ENCODE measurements around the gene OR6X1. TPM values are rescaled to one million over a fixed set of nuclear protein-coding genes. Genes with fewer than 3 reads are reported as not detected.
"Not testable (repeated sequence)": the region's sequence is repeated elsewhere in the genome, so short reads cannot be mapped to it uniquely, and the experiment has no call there.

The OR6X1 gene
- total and polyA plus RNA-seq, 2 donors: not detected

DNA sequence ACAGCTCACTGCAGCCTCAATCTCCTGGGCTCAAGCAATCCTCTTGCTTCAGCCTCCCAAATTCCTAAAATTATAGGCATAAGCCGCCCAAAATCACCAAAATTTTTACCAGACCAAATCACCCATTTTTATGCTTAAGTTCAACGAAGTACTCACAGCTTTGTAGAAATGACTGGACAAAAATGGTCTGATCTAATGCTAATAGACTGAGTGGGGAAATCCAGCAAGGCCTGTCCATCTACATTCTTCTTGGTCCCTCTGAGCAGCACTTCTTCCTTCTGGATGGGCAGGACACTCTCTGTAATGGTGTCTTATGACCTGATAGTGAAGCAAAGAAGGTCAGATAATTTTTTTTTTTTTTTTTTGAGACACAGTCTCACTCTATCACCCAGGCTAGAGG is 18.7 kb upstream of the OR6X1 start:
- no peak overlapping the region for H3K4me3 ChIP-seq (ENCODE audit: low read depth, low read length)
- 78% methylated on average over 2 of the region's 2 CpGs for WGBS
- no peaks in the 10 kb centered on the region for H3K4me1 ChIP-seq (ENCODE audit: insufficient read depth)
- no peak overlapping the region for H3K27ac ChIP-seq (ENCODE audit: low read depth)
- H3K36me3 ChIP-seq (ENCODE audit: insufficient read depth): no peaks in the 10 kb centered on the region
- no peak for DNase-seq (ENCODE audit: extremely low spot score)

DNA sequence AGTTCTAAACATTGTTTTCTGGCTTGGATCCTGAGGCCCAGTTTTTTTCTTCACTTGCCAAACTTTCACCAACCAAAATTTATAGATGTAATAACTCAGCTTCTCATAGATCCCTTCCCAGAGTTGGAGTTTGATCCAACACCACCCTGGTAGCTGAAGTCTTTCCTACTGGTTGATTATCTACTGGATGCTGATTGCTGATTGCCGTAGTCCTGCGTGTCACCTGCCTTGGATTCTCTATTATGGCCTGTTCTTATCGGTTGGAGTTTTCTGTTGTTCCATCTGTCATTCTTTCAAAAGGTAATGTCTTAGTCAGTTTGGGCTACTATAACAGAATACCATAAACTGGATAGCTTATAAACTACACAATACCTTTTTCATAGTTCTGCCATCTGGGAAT is 17.3 kb upstream of the OR6X1 start:
- H3K27ac ChIP-seq (ENCODE audit: low read depth): no peak overlapping the region
- no peaks in the 10 kb centered on the region for H3K36me3 ChIP-seq (ENCODE audit: insufficient read depth)
- no peaks in the 10 kb centered on the region for H3K4me1 ChIP-seq (ENCODE audit: insufficient read depth)
- no peak for DNase-seq (ENCODE audit: extremely low spot score)
- WGBS: 96% methylated on average over 3 of the region's 3 CpGs
- H3K4me3 ChIP-seq (ENCODE audit: low read depth, low read length): no peak overlapping the region

DNA sequence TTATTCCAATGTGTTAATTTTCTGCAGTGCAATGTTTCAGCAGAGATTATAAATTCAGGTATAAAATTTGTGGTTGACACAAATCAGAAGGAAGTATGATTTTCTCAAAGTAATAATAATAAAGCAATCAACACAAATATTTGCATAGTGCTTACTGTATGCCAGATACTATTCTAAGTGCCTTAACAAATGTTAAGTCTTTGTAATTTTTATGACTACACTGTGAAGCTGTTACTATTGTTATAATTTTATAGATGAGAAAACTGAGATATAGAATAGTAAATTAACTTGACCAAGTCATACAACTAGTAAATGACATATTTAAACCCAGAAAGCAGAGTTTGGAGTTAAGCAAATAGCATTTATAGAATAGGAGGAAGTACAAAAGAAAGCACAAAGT is 16.4 kb upstream of the OR6X1 start:
- no peak overlapping the region for H3K27ac ChIP-seq (ENCODE audit: low read depth)
- H3K4me1 ChIP-seq (ENCODE audit: insufficient read depth): no peaks in the 10 kb centered on the region
- H3K4me3 ChIP-seq (ENCODE audit: low read depth, low read length): no peak overlapping the region
- no peaks in the 10 kb centered on the region for H3K36me3 ChIP-seq (ENCODE audit: insufficient read depth)
- no peak for DNase-seq (ENCODE audit: extremely low spot score)

DNA sequence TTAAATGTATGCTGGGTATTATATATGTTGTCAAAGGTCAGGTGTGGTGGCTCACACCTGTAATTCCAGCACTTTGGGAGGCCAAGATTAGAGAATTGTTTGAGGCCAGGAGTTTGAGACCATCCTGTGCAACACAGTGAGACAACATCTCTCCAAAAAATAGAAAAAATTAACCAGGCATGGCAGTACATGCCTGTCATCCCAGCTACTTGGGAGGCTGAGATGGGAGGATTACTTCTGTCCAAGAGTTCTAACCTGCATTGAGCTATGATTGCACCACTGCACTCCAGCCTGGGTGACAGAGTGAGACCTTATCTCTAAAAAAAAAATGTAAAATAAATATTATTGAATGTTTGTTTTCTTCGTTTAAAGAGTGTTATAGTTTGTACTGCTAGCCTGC is 11.3 kb upstream of the OR6X1 start:
- Histone ChIP-seq H3K4me3 (ENCODE audit: low read depth, low read length) (no peak overlapping the region), H3K27ac (ENCODE audit: low read depth) (no peak overlapping the region), H3K36me3 (ENCODE audit: insufficient read depth) (no peaks in the 10 kb centered on the region), H3K4me1 (ENCODE audit: insufficient read depth) (no peaks in the 10 kb centered on the region)
- WGBS: 51% methylated on average over 1 of the region's 1 CpG
- no peak for DNase-seq (ENCODE audit: extremely low spot score)

DNA sequence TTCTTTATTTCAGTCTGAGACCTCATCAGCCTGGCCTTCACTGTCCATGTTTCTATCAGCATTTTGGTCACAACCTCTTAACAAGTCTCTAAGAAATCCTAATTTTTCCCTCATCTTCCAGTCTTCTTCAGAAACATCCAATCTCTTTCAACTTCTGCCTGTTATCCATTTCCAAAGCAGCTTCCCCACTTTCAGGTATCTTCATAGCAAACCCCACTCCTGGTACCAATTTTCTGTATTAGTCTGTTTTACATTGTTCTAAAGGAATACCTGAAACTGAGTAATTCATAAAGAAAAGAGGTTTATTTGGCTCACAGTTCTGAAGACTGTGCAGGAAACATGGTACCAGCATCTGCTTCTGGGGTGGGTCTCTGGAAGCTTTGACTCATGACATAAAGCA is 8.1 kb upstream of the OR6X1 start:
- no peak overlapping the region for H3K27ac ChIP-seq (ENCODE audit: low read depth)
- H3K4me1 ChIP-seq (ENCODE audit: insufficient read depth): no peaks in the 10 kb centered on the region
- H3K36me3 ChIP-seq (ENCODE audit: insufficient read depth): no peaks in the 10 kb centered on the region
- H3K4me3 ChIP-seq (ENCODE audit: low read depth, low read length): no peak overlapping the region
- no peak for DNase-seq (ENCODE audit: extremely low spot score)

DNA sequence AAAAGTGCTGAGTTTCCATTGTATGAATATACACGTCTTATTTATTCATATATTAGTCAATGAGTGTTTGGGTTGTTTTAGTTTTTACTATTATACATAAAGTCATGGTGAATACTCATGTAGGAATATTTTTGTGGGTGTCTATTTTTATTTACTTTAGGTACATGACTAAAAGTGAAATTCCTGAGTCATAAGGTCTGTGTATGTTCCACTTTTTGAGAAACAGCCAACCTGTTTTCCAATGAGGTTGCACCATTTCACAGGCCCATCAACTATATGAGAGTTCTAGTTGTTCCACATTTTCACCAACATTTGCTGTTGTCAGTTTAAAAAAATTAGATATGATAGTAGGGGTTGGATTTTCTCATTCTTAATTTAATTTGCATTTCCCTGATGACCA is 6.6 kb upstream of the OR6X1 start:
- 77% methylated on average over 1 of the region's 1 CpG for WGBS
- no peaks in the 10 kb centered on the region for H3K4me1 ChIP-seq (ENCODE audit: insufficient read depth)
- no peak for DNase-seq (ENCODE audit: extremely low spot score)

DNA sequence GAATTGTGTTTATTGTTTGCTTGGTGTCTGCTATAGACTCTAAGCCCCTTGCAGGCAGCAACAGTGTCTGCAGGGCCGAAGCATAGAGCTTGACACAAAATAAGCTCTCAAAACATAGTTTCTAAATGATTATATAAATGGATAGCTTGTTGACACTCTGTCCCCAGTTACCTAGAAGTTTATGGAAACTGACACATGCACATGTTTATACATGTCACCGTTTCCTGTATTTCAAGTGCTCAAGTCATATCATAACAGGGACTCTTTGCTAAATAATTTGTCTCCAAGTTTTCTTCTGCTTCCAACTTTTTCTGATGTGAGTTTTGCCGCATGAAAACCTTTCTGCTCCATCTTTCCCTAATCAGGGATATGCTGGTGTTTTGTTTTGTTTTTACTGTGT is 3.7 kb upstream of the OR6X1 start:
- Histone ChIP-seq H3K36me3 (ENCODE audit: insufficient read depth) (no peaks in the 10 kb centered on the region), H3K27ac (ENCODE audit: low read depth) (no peak overlapping the region), H3K4me3 (ENCODE audit: low read depth, low read length) (no peak overlapping the region), H3K4me1 (ENCODE audit: insufficient read depth) (no peaks in the 10 kb centered on the region)
- WGBS: 68% methylated on average over 3 of the region's 3 CpGs
- DNase-seq (ENCODE audit: extremely low spot score): no peak

More for the DNA sequence above, 6.6 kb upstream of the OR6X1 start:
- Histone ChIP-seq H3K27ac (ENCODE audit: low read depth) (no peak overlapping the region), H3K36me3 (ENCODE audit: insufficient read depth) (no peaks in the 10 kb centered on the region), H3K4me3 (ENCODE audit: low read depth, low read length) (no peak overlapping the region)

DNA sequence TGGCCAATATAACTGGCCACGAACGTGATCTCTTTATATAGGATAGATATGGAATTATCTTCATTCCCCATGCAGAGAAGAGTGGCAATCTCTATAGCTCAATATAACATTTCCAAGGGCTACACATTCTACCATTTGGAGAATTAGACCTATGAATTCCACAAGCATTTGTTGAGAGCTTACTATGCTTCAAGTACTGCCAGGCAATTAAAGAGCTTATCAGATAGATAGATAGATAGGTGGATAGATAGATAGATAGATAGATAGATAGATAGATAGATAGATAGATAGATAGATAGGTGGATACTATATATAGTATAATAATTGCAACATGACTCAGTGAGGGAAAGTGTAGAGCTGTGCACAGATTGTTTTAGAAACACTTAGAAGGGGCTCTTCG is 1.5 kb upstream of the OR6X1 start:
- no peaks in the 10 kb centered on the region for H3K4me1 ChIP-seq (ENCODE audit: insufficient read depth)
- no peak overlapping the region for H3K27ac ChIP-seq (ENCODE audit: low read depth)
- H3K36me3 ChIP-seq (ENCODE audit: insufficient read depth): no peaks in the 10 kb centered on the region
- 82% methylated on average over 3 of the region's 3 CpGs for WGBS
- no peak overlapping the region for H3K4me3 ChIP-seq (ENCODE audit: low read depth, low read length)
- DNase-seq (ENCODE audit: extremely low spot score): no peak

DNA sequence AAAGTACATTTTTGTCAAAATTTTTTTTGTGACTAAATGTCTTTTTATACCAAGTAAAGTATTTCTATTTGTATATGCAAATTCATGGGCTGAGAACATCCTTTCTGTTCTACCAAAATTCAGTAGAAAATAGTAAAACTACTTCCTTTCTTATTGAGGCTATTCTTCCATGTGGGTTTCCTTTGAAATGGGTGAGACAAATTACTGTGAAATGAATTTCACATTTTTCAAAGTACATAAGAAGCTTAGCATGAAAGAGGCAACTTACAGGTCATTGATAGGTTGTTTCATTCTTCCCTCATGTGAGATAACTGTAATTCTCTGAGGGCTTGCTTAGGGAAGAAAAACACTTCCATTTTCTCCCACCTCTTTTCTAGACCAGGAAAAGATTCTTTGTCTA is 1.0 kb upstream of the OR6X1 start:
- DNase-seq (ENCODE audit: extremely low spot score): no peak
- no peaks in the 10 kb centered on the region for H3K36me3 ChIP-seq (ENCODE audit: insufficient read depth)
- no peak overlapping the region for H3K27ac ChIP-seq (ENCODE audit: low read depth)
- no peak overlapping the region for H3K4me3 ChIP-seq (ENCODE audit: low read depth, low read length)
- H3K4me1 ChIP-seq (ENCODE audit: insufficient read depth): no peaks in the 10 kb centered on the region

DNA sequence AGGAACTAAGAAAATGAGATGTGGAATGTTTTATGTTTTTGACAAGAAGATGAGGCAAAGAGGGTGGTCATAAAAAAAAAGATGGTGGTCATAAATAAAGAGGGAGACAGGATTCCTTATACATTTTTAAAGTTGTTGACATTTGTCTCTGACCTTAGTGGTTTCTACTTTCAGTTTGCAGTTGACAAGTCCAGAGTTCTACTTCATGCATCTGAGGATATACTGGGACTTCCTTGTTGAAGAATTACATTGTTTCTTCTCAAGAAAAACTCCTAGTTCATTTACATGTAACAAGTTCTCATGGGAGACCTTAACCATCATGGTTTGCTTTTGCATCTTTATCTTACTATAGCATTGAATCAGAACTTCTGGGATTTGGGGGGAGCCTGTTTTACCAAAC is 1.2 kb downstream of the OR6X1 start:
- H3K4me3 ChIP-seq (ENCODE audit: low read depth, low read length): no peak overlapping the region
- H3K4me1 ChIP-seq (ENCODE audit: insufficient read depth): no peaks in the 10 kb centered on the region
- no peak overlapping the region for H3K27ac ChIP-seq (ENCODE audit: low read depth)
- H3K36me3 ChIP-seq (ENCODE audit: insufficient read depth): no peaks in the 10 kb centered on the region
- DNase-seq (ENCODE audit: extremely low spot score): no peak

DNA sequence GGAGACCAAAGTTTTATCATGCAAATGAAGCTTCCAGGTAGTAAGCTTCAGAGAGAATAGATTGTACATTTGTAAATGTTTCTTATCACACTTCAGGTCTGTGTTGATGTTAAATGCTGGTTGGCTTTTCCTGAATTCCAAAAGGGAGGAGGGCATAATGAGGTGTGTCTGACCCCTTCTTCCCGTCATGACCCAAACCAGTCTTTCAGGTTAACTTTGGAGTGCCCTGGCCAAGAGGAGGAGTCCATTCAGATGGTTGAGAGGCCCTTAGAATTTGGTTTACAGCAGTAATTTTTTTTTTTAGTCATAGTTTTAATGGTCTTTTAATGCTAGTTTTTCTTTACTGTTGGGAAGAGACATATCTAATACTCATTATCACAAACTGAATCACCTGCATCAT is 2.5 kb downstream of the OR6X1 start:
- no peaks in the 10 kb centered on the region for H3K36me3 ChIP-seq (ENCODE audit: insufficient read depth)
- H3K27ac ChIP-seq (ENCODE audit: low read depth): no peak overlapping the region
- DNase-seq (ENCODE audit: extremely low spot score): no peak
- H3K4me3 ChIP-seq (ENCODE audit: low read depth, low read length): no peak overlapping the region
- 53% methylated on average over 1 of the region's 1 CpG for WGBS
- no peaks in the 10 kb centered on the region for H3K4me1 ChIP-seq (ENCODE audit: insufficient read depth)

DNA sequence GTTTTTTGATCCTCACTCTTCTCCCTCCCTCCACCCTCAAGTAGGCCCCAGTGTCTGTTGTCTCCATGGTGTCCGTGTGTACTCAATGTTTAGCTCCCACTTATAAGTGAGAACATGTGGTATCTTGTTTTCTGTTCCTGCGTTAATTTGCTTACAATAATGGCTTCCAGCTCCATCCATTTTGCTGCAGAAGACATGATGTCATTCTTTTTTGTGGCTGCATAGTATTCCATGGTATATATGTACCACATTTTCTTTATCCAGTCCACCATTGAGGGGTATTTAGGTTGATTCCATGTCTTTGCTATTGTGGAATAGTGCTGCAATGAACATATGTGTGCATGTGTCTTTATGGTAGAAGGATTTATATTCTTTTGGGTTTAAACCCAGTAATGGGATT is 6.0 kb downstream of the OR6X1 start:
- not testable (repeated sequence) for H3K27ac ChIP-seq (ENCODE audit: low read depth); H3K4me1 ChIP-seq (ENCODE audit: insufficient read depth); DNase-seq (ENCODE audit: extremely low spot score); H3K36me3 ChIP-seq (ENCODE audit: insufficient read depth); H3K4me3 ChIP-seq (ENCODE audit: low read depth, low read length)
- WGBS: 69% methylated on average over 2 of the region's 2 CpGs

DNA sequence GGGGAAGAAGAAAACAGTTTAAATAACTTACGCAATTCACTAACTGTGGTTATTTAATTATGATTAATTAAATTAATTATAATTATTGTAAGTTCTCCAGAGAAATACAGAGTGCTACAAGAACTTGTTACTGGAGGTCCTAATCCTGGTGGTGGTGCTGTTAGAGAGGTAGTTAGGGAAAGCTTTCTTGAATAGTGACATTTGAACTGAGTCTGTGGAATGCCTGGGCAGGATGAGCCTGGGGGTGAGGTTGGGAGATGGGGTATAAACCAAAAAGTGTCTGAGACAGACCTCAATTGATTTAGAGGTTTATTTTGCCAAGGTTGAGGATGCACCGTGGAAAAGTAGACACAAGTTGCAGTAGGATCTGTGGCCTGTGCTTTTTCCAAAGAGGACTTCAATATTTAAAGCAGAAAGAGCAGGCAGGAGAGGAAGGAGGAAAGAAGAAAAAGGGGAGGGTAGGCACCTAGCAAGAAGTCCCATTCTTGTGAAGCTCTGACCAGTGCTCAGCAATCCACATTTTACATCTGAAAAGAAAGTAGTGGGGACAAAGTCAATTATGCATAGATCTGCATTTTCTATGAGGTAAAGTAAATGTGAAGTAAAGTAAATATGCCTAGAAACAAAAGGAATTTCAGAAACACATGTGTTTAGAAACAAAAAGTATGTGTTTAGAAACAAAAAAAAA is 8.4 kb downstream of the OR6X1 start:
- Histone ChIP-seq H3K4me3 (ENCODE audit: low read depth, low read length) (no peak overlapping the region), H3K36me3 (ENCODE audit: insufficient read depth) (no peaks in the 10 kb centered on the region), H3K4me1 (ENCODE audit: insufficient read depth) (no peaks in the 10 kb centered on the region), H3K27ac (ENCODE audit: low read depth) (no peak overlapping the region)
- no peak for DNase-seq (ENCODE audit: extremely low spot score)
- 62% methylated on average over 2 of the region's 2 CpGs for WGBS

DNA sequence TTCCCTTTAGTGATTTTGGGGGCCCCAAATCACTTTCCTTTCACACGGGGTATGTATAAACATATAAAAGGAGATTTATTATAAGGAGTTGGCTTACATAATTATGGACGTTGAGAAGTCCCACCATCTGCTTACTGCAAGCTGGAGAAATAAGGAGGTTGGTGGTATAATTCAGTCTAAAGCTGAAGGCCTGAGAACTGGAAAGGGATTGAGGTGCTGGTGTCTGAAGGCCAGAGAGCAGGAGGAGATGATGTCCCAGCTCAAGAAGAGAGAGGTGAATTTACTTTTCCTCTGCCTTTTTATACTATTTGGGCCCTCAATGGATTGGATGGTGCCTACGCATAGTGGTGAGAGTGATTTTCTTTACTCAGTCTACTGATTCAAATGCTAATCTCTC is 11.6 kb downstream of the OR6X1 start:
- no peak overlapping the region for H3K27ac ChIP-seq (ENCODE audit: low read depth)
- H3K4me3 ChIP-seq (ENCODE audit: low read depth, low read length): peak overlapping the region; percentile 79
- H3K36me3 ChIP-seq (ENCODE audit: insufficient read depth): no peaks in the 10 kb centered on the region
- no peak for DNase-seq (ENCODE audit: extremely low spot score)
- H3K4me1 ChIP-seq (ENCODE audit: insufficient read depth): no peaks in the 10 kb centered on the region
- 42% methylated on average over 3 of the region's 3 CpGs for WGBS

DNA sequence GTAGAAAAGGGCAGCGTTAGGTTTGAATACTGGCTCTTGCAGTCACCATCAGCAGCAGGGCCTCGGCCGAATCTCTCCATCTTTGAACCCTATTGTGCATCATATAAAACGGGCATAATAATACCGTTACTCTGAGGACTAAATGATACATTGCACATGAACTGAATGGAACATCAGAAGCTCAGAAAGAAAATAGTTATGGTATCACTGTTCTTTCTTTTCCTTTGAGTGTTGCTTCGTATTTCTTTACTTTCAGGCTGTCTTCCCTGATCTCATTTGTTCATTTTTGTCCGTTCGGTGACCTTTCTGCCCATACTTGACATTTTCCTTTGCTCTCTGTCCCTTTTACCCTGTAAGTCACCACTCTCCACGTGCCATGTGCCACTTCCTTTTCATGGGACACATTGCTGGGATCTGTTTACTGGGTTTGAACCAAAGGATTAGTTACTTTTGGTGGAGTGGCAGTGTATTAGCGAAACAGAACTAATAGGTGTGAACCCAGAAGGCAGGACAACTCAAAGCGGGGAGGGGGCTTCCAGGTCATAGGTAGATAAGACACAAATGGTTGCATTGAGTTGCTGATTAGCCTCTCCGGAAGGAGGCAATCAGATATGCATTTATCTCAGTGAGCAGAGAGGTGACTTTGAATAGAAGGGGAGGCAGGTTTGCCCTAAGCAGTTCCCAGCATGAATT is 12.1 kb downstream of the OR6X1 start:
- 24% methylated on average over 12 of the region's 12 CpGs for WGBS
- Histone ChIP-seq H3K36me3 (ENCODE audit: insufficient read depth) (no peaks in the 10 kb centered on the region), H3K4me3 (ENCODE audit: low read depth, low read length) (peak overlapping the region; percentile 79), H3K4me1 (ENCODE audit: insufficient read depth) (peaks cover 1% of the 10 kb centered on the region), H3K27ac (ENCODE audit: low read depth) (no peak overlapping the region)
- peak; percentile 1 for DNase-seq (ENCODE audit: extremely low spot score)
